Activated CD8-positive, alpha-beta memory T cell treated with anti-CD3 and anti-CD28 coated beads for 36 hours (primary cell): ENCODE measurements around the gene NKX1-1. TPM values are rescaled to one million over a fixed set of nuclear protein-coding genes. Genes with fewer than 3 reads are reported as not detected.

Experiments used
- CTCF ChIA-PET: fragments of 350-600 bp; sonication (Branson Sonifier 250); formaldehyde crosslinking; loops from one replicate; lab custom pipeline; 2021; ENCODE audit warnings: antibody characterized with exemption; lab: Charles Lee
- POLR2A ChIA-PET: fragments of 350-600 bp; sonication (Branson Sonifier 250); formaldehyde crosslinking; loops from one replicate; lab custom pipeline; 2021; ENCODE audit warnings: antibody characterized with exemption; lab: Charles Lee
- total RNA-seq, 2 experiments: library from RNA; stranded (reverse); gene quantifications; one replicate each; pipeline ENCODE4 v1.2.3, GENCODE V29; 2021

The NKX1-1 gene
- total RNA-seq, 2 experiments from 2014 or later, result not detected

GRCh38 chr4:1417522-1418390 lies 11.5 kb upstream of the NKX1-1 start:
- CTCF ChIA-PET, result interaction anchor here (0.7 kb wide), 2 partner anchors 30 to 302 kb away, joined by 4 read pairs; no protein-coding TSS in a partner anchor
- POLR2A ChIA-PET, result no interaction called here

- CTCF ChIA-PET, result interaction anchor here (0.7 kb wide), 2 partner anchors 29 to 302 kb away, joined by 4 read pairs; no protein-coding TSS in a partner anchor
These were observed 10.7 kb upstream of the NKX1-1 start for GRCh38 chr4:1416948-1417260.

GRCh38 chr4:1416051-1416947 lies 10.1 kb upstream of the NKX1-1 start:
- ChIA-PET POLR2A (no interaction called here), CTCF (interaction anchor here (0.5 kb wide), 1 partner anchor 578 kb away, joined by 3 read pairs; no protein-coding TSS in a partner anchor)

More at GRCh38 chr4:1416948-1417260, 10.7 kb upstream of the NKX1-1 start:
- POLR2A ChIA-PET, result no interaction called here

GRCh38 chr4:1415681-1415981 lies 9.4 kb upstream of the NKX1-1 start:
- POLR2A ChIA-PET, result no interaction called here
- CTCF ChIA-PET, result no interaction called here

GRCh38 chr4:1414831-1415680 lies 8.8 kb upstream of the NKX1-1 start:
- ChIA-PET POLR2A (no interaction called here), CTCF (no interaction called here)

- CTCF ChIA-PET, result no interaction called here
These were observed 7.6 kb upstream of the NKX1-1 start for GRCh38 chr4:1413687-1414479.

GRCh38 chr4:1413204-1413663 lies 7.0 kb upstream of the NKX1-1 start:
- ChIA-PET POLR2A (no interaction called here), CTCF (no interaction called here)

More at GRCh38 chr4:1413687-1414479, 7.6 kb upstream of the NKX1-1 start:
- POLR2A ChIA-PET, result no interaction called here

- POLR2A ChIA-PET, result no interaction called here
- CTCF ChIA-PET, result no interaction called here
These were observed 6.3 kb upstream of the NKX1-1 start for GRCh38 chr4:1412376-1413203.

GRCh38 chr4:1411436-1412375 lies 5.5 kb upstream of the NKX1-1 start:
- CTCF ChIA-PET, result no interaction called here
- POLR2A ChIA-PET, result no interaction called here

- CTCF ChIA-PET, result no interaction called here
- POLR2A ChIA-PET, result no interaction called here
These were observed 4.5 kb upstream of the NKX1-1 start for GRCh38 chr4:1410491-1411325.

- ChIA-PET CTCF (no interaction called here), POLR2A (no interaction called here)
These were observed 3.5 kb upstream of the NKX1-1 start for GRCh38 chr4:1409491-1410425.

GRCh38 chr4:1409079-1409478 lies 2.8 kb upstream of the NKX1-1 start:
- POLR2A ChIA-PET, result no interaction called here
- CTCF ChIA-PET, result no interaction called here

- CTCF ChIA-PET, result no interaction called here
These were observed 2.2 kb upstream of the NKX1-1 start for GRCh38 chr4:1408418-1408817.

GRCh38 chr4:1407657-1408333 lies 1.6 kb upstream of the NKX1-1 start:
- POLR2A ChIA-PET, result no interaction called here
- CTCF ChIA-PET, result no interaction called here

More at GRCh38 chr4:1408418-1408817, 2.2 kb upstream of the NKX1-1 start:
- POLR2A ChIA-PET, result no interaction called here
